HepG2 (cell line): Measurements from ENCODE around the gene ENC1. TPM values are rescaled to one million over a fixed set of nuclear protein-coding genes. Genes with fewer than 3 reads are reported as not detected.
A peak's percentile ranks its signal among the peaks of the same experiment; 100 is the strongest.

Experiments used
- ERF ChIP-seq: IDR thresholded peaks from 2 replicates; pipeline ENCODE4 v1.6.1; 2018; ENCODE audit warnings: missing biosample characterization, missing genetic modification reagents
- MTA1 ChIP-seq: sonication (generic); formaldehyde crosslinking; IDR thresholded peaks from 2 replicates; pipeline ENCODE4 v1.4.0; 2020; ENCODE audit warnings: missing genetic modification reagents, mild to moderate bottlenecking, borderline replicate concordance
- NCOA5 ChIP-seq: sonication (generic); formaldehyde crosslinking; IDR thresholded peaks from 2 replicates; pipeline ENCODE4 v1.4.0; 2020; ENCODE audit warnings: missing genetic modification reagents
- PHB2 ChIP-seq: fragments of 450-650 bp; IDR thresholded peaks from 2 replicates; pipeline ENCODE4 v1.6.1; 2018; ENCODE audit not compliant: partially characterized antibody
- SP1 ChIP-seq, 2 experiments: fragments of 450-650 bp in 1 of 2; sonication (generic) in 1 of 2; formaldehyde crosslinking in 1 of 2; IDR thresholded peaks; 2 replicates each; pipeline versions ENCODE4 v1.4.0 to v1.6.1; 2016 to 2020; ENCODE audit warnings: missing genetic modification reagents in 1 of 2
- ZBTB21 ChIP-seq: sonication (generic); formaldehyde crosslinking; IDR thresholded peaks from 2 replicates; pipeline ENCODE4 v1.4.0; 2020; ENCODE audit warnings: missing genetic modification reagents
- ZNF562 ChIP-seq: sonication (generic); formaldehyde crosslinking; IDR thresholded peaks from 2 replicates; pipeline ENCODE4 v1.8.0; 2022; ENCODE audit warnings: missing genetic modification reagents, borderline replicate concordance
- ZSCAN30 ChIP-seq: sonication (generic); formaldehyde crosslinking; IDR thresholded peaks from 2 replicates; pipeline ENCODE4 v1.5.0; 2020; ENCODE audit warnings: mild to moderate bottlenecking, missing genetic modification reagents
- polyA plus RNA-seq, 8 experiments: library from polyadenylated mRNA; depleted of rRNA in 3 of 8; stranded (reverse) in 7 of 8; unstranded in 1 of 8; fragments of >200 nt; fragmentation: Illumina TruSeq in 4 of 8; extraction: Trizol in 4 of 8; gene quantifications; 2 replicates each; pipeline versions ENCODE4 v1.2.1 to v1.2.3, GENCODE V29; 2011 to 2016; ENCODE audit warnings: low read depth in 4 of 8, missing spikeins in 1 of 8, mixed read lengths in 1 of 8; ENCODE audit not compliant: insufficient read depth in 1 of 8
- total RNA-seq, 5 experiments: library from RNA; depleted of rRNA; stranded (reverse); fragments of >200 nt; fragmentation: Illumina TruSeq; extraction: Trizol; gene quantifications; 2 replicates each; pipeline ENCODE4 v1.2.3, GENCODE V29; 2016; ENCODE audit warnings: low read depth in 1 of 5
- TF ChIP-seq, protein P1 (sequence below): sonication (generic); formaldehyde crosslinking; IDR thresholded peaks from 2 replicates; pipeline ENCODE4 v1.5.0; 2020; ENCODE audit warnings: mild to moderate bottlenecking, missing genetic modification reagents, borderline replicate concordance
- TF ChIP-seq, protein P2 (sequence below), 2 experiments: IDR thresholded peaks; 2 replicates each; pipeline ENCODE4 v1.6.1; 2011 to 2012; ENCODE audit warnings: low read length in 2 of 2, borderline replicate concordance in 1 of 2, low read depth in 1 of 2, mild to moderate bottlenecking in 1 of 2, moderate library complexity in 1 of 2
- TF ChIP-seq, protein P3 (sequence below): sonication (generic); formaldehyde crosslinking; IDR thresholded peaks from 2 replicates; pipeline ENCODE4 v1.8.0; 2022; ENCODE audit warnings: missing genetic modification reagents, low read depth, mild to moderate bottlenecking, borderline replicate concordance
- TF ChIP-seq, protein P4 (sequence below): IDR thresholded peaks from 2 replicates; pipeline ENCODE4 v1.6.1; 2016; ENCODE audit warnings: missing compliant biosample characterization, missing genetic modification reagents, borderline replicate concordance
- TF ChIP-seq, protein P5 (sequence below): sonication (generic); formaldehyde crosslinking; IDR thresholded peaks from 2 replicates; pipeline ENCODE4 v1.4.0; 2020; ENCODE audit warnings: missing genetic modification reagents

Gene ENC1
- total and polyA plus RNA-seq, 2 of the 13 experiments (the other 11 are each of a cell fraction or from before 2014, with no cell fraction given) = 63.8 to 64.4 TPM

DNA sequence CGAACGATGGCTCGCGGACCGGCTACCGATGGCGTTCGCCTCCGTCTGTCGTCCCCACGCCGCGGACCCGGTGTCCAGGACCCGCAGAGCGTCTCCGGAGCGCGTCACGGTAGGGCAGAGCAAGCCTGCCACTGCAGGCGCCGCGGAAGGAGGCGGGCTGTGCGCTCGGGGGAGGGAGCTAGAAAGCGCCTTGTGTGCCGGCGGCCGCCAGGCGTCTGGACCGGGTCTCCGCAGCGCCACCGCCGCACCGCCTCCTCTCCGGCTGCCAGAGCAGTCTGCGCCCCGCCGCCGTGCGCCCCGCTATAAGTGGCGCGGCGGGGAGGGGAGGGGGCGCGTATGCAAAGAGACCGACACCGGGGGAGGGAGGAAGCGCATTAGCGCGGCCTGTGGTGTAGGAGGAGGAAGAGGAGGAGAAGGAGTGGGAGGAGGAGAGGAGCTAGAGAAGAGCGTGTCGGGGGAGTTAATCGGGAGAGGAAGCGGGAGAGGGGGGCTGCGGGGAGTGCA is at the start of gene ENC1 (continued):
- TF ChIP-seq, protein P1, sequence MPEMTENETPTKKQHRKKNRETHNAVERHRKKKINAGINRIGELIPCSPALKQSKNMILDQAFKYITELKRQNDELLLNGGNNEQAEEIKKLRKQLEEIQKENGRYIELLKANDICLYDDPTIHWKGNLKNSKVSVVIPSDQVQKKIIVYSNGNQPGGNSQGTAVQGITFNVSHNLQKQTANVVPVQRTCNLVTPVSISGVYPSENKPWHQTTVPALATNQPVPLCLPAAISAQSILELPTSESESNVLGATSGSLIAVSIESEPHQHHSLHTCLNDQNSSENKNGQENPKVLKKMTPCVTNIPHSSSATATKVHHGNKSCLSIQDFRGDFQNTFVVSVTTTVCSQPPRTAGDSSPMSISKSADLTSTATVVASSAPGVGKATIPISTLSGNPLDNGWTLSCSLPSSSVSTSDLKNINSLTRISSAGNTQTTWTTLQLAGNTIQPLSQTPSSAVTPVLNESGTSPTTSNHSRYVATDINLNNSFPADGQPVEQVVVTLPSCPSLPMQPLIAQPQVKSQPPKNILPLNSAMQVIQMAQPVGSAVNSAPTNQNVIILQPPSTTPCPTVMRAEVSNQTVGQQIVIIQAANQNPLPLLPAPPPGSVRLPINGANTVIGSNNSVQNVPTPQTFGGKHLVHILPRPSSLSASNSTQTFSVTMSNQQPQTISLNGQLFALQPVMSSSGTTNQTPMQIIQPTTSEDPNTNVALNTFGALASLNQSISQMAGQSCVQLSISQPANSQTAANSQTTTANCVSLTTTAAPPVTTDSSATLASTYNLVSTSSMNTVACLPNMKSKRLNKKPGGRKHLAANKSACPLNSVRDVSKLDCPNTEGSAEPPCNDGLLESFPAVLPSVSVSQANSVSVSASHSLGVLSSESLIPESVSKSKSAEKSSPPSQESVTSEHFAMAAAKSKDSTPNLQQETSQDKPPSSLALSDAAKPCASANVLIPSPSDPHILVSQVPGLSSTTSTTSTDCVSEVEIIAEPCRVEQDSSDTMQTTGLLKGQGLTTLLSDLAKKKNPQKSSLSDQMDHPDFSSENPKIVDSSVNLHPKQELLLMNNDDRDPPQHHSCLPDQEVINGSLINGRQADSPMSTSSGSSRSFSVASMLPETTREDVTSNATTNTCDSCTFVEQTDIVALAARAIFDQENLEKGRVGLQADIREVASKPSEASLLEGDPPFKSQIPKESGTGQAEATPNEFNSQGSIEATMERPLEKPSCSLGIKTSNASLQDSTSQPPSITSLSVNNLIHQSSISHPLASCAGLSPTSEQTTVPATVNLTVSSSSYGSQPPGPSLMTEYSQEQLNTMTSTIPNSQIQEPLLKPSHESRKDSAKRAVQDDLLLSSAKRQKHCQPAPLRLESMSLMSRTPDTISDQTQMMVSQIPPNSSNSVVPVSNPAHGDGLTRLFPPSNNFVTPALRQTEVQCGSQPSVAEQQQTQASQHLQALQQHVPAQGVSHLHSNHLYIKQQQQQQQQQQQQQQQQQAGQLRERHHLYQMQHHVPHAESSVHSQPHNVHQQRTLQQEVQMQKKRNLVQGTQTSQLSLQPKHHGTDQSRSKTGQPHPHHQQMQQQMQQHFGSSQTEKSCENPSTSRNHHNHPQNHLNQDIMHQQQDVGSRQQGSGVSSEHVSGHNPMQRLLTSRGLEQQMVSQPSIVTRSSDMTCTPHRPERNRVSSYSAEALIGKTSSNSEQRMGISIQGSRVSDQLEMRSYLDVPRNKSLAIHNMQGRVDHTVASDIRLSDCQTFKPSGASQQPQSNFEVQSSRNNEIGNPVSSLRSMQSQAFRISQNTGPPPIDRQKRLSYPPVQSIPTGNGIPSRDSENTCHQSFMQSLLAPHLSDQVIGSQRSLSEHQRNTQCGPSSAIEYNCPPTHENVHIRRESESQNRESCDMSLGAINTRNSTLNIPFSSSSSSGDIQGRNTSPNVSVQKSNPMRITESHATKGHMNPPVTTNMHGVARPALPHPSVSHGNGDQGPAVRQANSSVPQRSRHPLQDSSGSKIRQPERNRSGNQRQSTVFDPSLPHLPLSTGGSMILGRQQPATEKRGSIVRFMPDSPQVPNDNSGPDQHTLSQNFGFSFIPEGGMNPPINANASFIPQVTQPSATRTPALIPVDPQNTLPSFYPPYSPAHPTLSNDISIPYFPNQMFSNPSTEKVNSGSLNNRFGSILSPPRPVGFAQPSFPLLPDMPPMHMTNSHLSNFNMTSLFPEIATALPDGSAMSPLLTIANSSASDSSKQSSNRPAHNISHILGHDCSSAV = peak; percentile 70; the same call in 1 of the 2 replicates
- TF ChIP-seq ZSCAN30 (CRISPR knock-in tag) (0 out of 2 replicates have a peak, but pooled peaks have one; percentile 70), MTA1 (peak; percentile 87; the same call in 1 of the 2 replicates), ERF (CRISPR knock-in tag) (peak; percentile 95), NCOA5 (CRISPR knock-in tag) (no peak), ZBTB21 (CRISPR knock-in tag) (no peak), ZNF562 (no peak), PHB2 (no peak), SP1 (IDR thresholded peaks at IDR 0.05) (no peak), SP1 (CRISPR knock-in tag; IDR thresholded peaks at IDR 0.05) (peak; percentile 77)
- TF ChIP-seq, protein P2, sequence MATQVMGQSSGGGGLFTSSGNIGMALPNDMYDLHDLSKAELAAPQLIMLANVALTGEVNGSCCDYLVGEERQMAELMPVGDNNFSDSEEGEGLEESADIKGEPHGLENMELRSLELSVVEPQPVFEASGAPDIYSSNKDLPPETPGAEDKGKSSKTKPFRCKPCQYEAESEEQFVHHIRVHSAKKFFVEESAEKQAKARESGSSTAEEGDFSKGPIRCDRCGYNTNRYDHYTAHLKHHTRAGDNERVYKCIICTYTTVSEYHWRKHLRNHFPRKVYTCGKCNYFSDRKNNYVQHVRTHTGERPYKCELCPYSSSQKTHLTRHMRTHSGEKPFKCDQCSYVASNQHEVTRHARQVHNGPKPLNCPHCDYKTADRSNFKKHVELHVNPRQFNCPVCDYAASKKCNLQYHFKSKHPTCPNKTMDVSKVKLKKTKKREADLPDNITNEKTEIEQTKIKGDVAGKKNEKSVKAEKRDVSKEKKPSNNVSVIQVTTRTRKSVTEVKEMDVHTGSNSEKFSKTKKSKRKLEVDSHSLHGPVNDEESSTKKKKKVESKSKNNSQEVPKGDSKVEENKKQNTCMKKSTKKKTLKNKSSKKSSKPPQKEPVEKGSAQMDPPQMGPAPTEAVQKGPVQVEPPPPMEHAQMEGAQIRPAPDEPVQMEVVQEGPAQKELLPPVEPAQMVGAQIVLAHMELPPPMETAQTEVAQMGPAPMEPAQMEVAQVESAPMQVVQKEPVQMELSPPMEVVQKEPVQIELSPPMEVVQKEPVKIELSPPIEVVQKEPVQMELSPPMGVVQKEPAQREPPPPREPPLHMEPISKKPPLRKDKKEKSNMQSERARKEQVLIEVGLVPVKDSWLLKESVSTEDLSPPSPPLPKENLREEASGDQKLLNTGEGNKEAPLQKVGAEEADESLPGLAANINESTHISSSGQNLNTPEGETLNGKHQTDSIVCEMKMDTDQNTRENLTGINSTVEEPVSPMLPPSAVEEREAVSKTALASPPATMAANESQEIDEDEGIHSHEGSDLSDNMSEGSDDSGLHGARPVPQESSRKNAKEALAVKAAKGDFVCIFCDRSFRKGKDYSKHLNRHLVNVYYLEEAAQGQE (IDR thresholded peaks at IDR 0.05; ENCODE audit: borderline replicate concordance in 1 of 2, low read depth in 1 of 2, low read length in 2 of 2) = peak in 1 of 2 experiments; percentile 84; a peak in 2 of 4 replicates
- TF ChIP-seq, protein P3, sequence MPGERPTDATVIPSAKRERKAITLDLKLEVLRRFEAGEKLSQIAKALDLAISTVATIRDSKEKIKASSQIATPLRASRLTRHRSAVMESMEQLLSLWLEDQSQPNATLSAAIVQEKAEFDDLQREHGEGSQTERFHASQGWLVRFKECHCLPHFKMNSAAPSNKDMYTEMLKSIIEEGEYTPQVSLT = peak; percentile 19; the same call in 1 of the 2 replicates
- TF ChIP-seq, protein P4, sequence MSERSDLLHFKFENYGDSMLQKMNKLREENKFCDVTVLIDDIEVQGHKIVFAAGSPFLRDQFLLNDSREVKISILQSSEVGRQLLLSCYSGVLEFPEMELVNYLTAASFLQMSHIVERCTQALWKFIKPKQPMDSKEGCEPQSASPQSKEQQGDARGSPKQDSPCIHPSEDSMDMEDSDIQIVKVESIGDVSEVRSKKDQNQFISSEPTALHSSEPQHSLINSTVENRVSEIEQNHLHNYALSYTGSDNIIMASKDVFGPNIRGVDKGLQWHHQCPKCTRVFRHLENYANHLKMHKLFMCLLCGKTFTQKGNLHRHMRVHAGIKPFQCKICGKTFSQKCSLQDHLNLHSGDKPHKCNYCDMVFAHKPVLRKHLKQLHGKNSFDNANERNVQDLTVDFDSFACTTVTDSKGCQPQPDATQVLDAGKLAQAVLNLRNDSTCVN = peak; percentile 81; the same call in 1 of the 2 replicates
- TF ChIP-seq, protein P5, sequence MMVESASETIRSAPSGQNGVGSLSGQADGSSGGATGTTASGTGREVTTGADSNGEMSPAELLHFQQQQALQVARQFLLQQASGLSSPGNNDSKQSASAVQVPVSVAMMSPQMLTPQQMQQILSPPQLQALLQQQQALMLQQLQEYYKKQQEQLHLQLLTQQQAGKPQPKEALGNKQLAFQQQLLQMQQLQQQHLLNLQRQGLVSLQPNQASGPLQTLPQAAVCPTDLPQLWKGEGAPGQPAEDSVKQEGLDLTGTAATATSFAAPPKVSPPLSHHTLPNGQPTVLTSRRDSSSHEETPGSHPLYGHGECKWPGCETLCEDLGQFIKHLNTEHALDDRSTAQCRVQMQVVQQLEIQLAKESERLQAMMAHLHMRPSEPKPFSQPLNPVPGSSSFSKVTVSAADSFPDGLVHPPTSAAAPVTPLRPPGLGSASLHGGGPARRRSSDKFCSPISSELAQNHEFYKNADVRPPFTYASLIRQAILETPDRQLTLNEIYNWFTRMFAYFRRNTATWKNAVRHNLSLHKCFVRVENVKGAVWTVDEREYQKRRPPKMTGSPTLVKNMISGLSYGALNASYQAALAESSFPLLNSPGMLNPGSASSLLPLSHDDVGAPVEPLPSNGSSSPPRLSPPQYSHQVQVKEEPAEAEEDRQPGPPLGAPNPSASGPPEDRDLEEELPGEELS (CRISPR knock-in tag) = peak; percentile 80
